T47D (cell line): ENCODE measurements around the gene THSD7B.

Source experiments
- DNase-seq, 2 experiments: peaks; one replicate each; pipeline versions ENCODE4 v3.0.0 to v3.0.0-alpha.2; 2011 to 2012; ENCODE audit warnings: low read depth in 1 of 2, low spot score in 1 of 2
- JUND ChIP-seq: IDR thresholded peaks from 2 replicates; pipeline ENCODE4 v1.6.1; 2012; ENCODE audit warnings: low read depth
- in situ Hi-C: cut with HindIII; loops from 2 replicates; pipeline ENCODE4 v1.10.0; 2016; ENCODE audit warnings: low sequenced_read_pairs, low pct_unique_long_range_greater_than_20kb

Gene THSD7B

DNA sequence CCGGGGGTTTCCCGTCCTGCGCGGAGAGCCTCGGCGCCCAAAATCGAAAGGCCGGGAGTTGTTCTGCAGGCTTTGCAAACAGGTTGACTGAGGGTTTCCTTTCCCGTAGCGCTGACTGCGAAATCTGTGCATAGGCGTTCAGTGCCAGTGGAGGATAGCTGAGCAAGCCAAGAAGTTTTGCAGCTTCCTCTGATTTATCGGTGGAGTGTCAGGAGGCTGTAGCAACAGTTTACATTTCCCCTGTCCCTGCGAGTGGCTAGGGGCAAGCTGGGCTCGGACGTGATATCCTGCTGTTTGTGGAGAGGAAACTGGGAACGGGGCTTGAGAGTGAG is 694 bp downstream of the THSD7B start:
- in situ Hi-C loops = no loop called here
- TF ChIP-seq JUND = no peak
- peak; percentile 22 to 30 for DNase-seq

DNA sequence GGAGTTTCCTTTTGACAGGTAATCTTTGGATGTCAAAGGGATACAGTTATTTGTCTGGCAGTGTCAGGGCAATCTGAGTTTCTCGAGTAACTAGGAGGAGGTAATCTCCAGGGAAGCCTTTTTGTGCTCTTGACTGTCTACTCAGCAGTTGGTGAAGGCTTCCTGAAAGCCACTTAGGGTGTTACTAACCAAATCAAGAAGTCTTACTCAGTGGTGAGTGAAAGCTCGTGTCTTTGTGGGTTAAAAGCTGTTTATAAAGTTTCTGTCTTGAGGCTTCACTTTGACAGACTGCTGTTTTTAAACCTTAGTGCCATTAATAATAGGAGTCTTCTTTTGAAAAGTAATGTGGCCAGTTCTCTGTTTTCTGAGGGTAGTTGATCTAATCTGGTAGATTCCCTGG is 1.7 kb downstream of the THSD7B start:
- no peak for TF ChIP-seq JUND
- DNase-seq = no peak
- in situ Hi-C loops = no loop called here

DNA sequence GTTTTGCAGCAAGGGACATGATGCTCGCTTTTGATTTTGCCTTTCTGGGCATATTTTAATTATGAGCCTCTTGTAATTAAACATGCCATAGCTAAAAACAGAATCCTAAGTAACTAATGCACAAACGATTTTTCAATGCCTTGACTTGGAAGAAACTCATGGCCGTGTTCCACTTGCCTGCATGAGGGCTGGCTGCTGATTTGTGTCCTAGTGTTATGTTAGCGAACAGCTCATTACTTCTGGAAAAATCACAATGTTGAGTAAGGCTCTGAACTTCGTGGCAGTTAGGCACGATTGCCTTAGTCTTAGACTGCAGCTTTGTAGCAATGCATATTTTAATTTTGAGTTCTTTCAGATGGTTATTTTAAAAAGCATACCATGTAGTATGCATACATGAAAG is 4.5 kb downstream of the THSD7B start:
- in situ Hi-C loops = no loop called here
- TF ChIP-seq JUND = no peak
- no peak for DNase-seq

DNA sequence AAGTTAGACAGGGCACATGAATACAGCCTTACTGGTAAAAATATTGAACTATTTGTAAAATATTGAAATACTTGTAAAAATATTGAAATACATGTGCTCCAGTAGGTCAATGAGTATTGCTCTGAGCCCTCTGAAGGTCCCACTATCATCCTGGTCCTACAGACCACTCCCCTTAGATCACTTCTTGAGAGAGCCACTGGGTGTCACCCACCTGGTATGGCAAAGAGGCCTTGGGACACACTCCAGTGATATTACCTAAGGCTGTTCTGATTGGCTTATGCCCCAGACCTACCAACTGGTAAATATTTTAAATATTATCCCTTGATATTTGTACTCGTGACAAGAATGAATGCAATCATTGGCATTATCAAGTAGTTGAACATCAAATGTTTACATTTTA is 5.0 kb downstream of the THSD7B start:
- no peak for TF ChIP-seq JUND
- DNase-seq = no peak
- in situ Hi-C loops = no loop called here

- no peak for TF ChIP-seq JUND
- DNase-seq = no peak
- in situ Hi-C loops = no loop called here
Observed at GRCh38 chr2:136777391-136777790, 12.0 kb downstream of the THSD7B start.

GRCh38 chr2:136783856-136784255 is 18.5 kb downstream of the THSD7B start:
- DNase-seq = no peak
- TF ChIP-seq JUND = no peak
- in situ Hi-C loops = no loop called here

- TF ChIP-seq JUND = no peak
- no peak for DNase-seq
- in situ Hi-C loops = no loop called here
Observed at GRCh38 chr2:136785215-136785614, 19.9 kb downstream of the THSD7B start.

DNA sequence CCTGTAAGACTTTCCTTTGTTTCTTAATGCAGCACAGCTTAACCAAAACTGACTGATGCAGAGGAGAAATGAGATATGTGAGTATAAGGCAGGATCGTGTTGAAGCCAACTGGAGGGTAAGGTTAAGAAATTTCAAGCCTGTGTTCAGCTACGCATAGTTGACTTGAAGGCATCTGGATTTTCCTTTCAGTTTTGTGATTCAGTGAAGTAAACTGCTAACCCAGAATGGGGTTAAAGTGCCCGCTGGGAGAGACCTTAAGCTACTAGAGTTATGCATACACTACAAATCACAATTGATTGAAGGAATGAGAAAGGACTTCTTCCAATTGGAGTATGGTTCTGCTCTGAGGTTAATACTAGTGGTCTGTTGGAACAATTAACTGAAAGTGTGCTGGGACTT is 22.6 kb downstream of the THSD7B start:
- DNase-seq = no peak

GRCh38 chr2:136796339-136796738 is 31.0 kb downstream of the THSD7B start:
- no peak for DNase-seq
- in situ Hi-C loops = no loop called here
- TF ChIP-seq JUND = no peak

More for the DNA sequence above, 22.6 kb downstream of the THSD7B start:
- no peak for TF ChIP-seq JUND
- in situ Hi-C loops = no loop called here

- no peak for DNase-seq
- in situ Hi-C loops = no loop called here
- TF ChIP-seq JUND = no peak
Observed at GRCh38 chr2:136798766-136799165, 33.4 kb downstream of the THSD7B start.

GRCh38 chr2:136801661-136802060 is 36.3 kb downstream of the THSD7B start:
- no peak for DNase-seq
- in situ Hi-C loops = no loop called here
- TF ChIP-seq JUND = no peak

DNA sequence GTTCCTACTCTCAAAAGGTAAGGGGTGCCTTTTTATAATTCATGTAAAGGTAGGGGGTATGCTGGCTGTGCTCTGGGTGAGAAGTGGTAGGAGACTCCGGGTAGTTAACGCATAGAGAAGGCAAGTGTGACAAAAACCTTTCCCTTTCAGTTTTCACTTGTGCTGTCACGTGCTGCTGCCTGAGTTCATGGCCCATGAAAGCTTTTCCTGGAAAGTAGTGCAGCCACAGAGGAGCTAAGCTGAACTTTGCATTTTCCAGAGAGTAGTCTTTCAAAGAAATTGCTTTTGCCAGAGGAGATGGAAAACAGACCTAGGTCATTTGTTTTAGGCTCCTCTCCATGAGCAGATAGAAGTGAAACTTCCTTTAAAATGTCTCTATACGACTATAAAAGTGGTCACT is 44.7 kb downstream of the THSD7B start:
- in situ Hi-C loops = no loop called here
- DNase-seq = no peak
- no peak for TF ChIP-seq JUND

DNA sequence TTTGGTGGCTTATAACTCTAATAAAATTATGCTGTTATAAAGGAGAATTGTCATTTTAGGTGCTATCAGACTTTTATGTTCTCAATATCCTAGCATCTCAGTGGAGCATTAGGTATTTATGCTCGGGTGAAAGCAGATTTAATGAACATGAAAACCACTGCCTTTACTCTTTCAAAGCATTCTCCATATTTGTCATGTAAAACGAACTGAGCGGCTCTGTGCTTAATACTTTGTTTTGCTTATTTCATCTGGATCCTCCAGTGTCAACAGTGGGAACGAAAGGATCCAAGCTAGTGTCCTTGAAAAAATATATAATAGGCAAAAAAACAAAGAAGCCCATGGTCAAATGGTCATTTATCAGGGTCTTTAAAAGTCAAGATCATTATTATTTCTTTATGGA is 53.5 kb downstream of the THSD7B start:
- no peak for TF ChIP-seq JUND
- DNase-seq = no peak
- in situ Hi-C loops = no loop called here

DNA sequence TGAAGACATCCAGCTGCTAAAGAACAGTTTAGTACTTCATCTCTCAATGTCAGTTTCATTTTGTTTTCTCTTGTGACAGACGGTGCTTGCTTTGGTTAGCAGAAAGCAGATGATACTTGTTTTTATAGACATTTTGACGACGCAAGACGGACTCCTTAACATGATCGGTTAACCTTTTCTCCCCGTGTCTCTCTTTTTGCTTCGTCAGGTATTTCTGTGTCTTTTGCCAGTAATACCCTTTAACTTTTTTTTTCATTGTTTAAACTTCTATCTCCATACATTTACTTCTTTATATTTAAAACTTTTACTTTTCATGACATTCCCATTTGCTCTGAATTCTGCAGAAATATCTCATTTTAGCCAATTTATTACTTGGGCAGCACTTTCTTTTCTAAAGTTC is 57.9 kb downstream of the THSD7B start:
- TF ChIP-seq JUND = no peak
- in situ Hi-C loops = no loop called here
- DNase-seq = no peak

GRCh38 chr2:136828162-136828561 is 62.8 kb downstream of the THSD7B start:
- DNase-seq = no peak

More at GRCh38 chr2:136828162-136828561, 62.8 kb downstream of the THSD7B start:
- no peak for TF ChIP-seq JUND
- in situ Hi-C loops = no loop called here
